SK-N-SH treated with all-trans-retinoic acid at 6 μM for 48 hours (cell line): ENCODE data around the gene CCN5.

Experiments
- ATAC-seq: fragments of 200-7000 bp; cut with Tn5 transposase; 3 replicates; pipeline ENCODE4 v1.9.1; 2020; ENCODE audit warnings: mild to moderate bottlenecking, moderate library complexity
- ARNTL ChIP-seq: fragments of 450-650 bp; formaldehyde crosslinking; IDR thresholded peaks from 2 replicates; pipeline ENCODE4 v1.5.0; 2020; ENCODE audit warnings: low read depth, mild to moderate bottlenecking, moderate library complexity, borderline replicate concordance
- CREB5 ChIP-seq: fragments of 250-450 bp; sonication (Bioruptor Pico); IDR thresholded peaks from 2 replicates; pipeline ENCODE4 v1.5.1; 2020; ENCODE audit warnings: low read depth, mild to moderate bottlenecking, moderate library complexity
- CSDC2 ChIP-seq: fragments of 250-450 bp; sonication (Bioruptor Pico); IDR thresholded peaks from 2 replicates; pipeline ENCODE4 v1.5.0; 2020; ENCODE audit warnings: mild to moderate bottlenecking, moderate library complexity
- CSRNP3 ChIP-seq: fragments of 250-450 bp; sonication (Bioruptor Pico); IDR thresholded peaks from 2 replicates; pipeline ENCODE4 v1.5.1; 2021; ENCODE audit warnings: mild to moderate bottlenecking, moderate library complexity
- GLIS3 ChIP-seq: fragments of 250-450 bp; sonication (Bioruptor Pico); IDR thresholded peaks from 2 replicates; pipeline ENCODE4 v1.5.0; 2020; ENCODE audit warnings: mild to moderate bottlenecking, moderate library complexity
- PATZ1 ChIP-seq: fragments of 250-450 bp; sonication (Bioruptor Pico); IDR thresholded peaks from 2 replicates; pipeline ENCODE4 v1.8.0; 2020; ENCODE audit warnings: mild to moderate bottlenecking, moderate library complexity, borderline replicate concordance
- POU6F1 ChIP-seq: fragments of 250-450 bp; sonication (Bioruptor Pico); IDR thresholded peaks from 2 replicates; pipeline ENCODE4 v1.8.0; 2021; ENCODE audit warnings: low read depth, mild to moderate bottlenecking, moderate library complexity, borderline replicate concordance
- PPARA ChIP-seq: fragments of 250-450 bp; sonication (Bioruptor Pico); IDR thresholded peaks from 2 replicates; pipeline ENCODE4 v1.5.0; 2020; ENCODE audit warnings: mild to moderate bottlenecking, borderline replicate concordance
- RARB ChIP-seq: fragments of 250-450 bp; sonication (Bioruptor Pico); IDR thresholded peaks from 2 replicates; pipeline ENCODE4 v1.8.0; 2021; ENCODE audit warnings: mild to moderate bottlenecking, moderate library complexity
- SNAI2 ChIP-seq: fragments of 250-450 bp; sonication (Bioruptor Pico); IDR thresholded peaks from 2 replicates; pipeline ENCODE4 v1.5.0; 2020; ENCODE audit warnings: mild to moderate bottlenecking, moderate library complexity
- TCF4 ChIP-seq: fragments of 250-450 bp; sonication (Bioruptor Pico); IDR thresholded peaks from 2 replicates; pipeline ENCODE4 v1.8.0; 2021; ENCODE audit warnings: mild to moderate bottlenecking, moderate library complexity, borderline replicate concordance
- TOX ChIP-seq: fragments of 250-450 bp; sonication (Bioruptor Pico); IDR thresholded peaks from 2 replicates; pipeline ENCODE4 v1.8.0; 2021; ENCODE audit warnings: mild to moderate bottlenecking, moderate library complexity, borderline replicate concordance
- TSHZ2 ChIP-seq: fragments of 250-450 bp; sonication (Bioruptor Pico); IDR thresholded peaks from 2 replicates; pipeline ENCODE4 v1.5.0; 2020; ENCODE audit warnings: mild to moderate bottlenecking, moderate library complexity
- ZC3H10 ChIP-seq: fragments of 250-450 bp; sonication (Bioruptor Pico); IDR thresholded peaks from 2 replicates; pipeline ENCODE4 v1.5.1; 2021; ENCODE audit warnings: mild to moderate bottlenecking, moderate library complexity
- ZFP3 ChIP-seq: fragments of 250-450 bp; sonication (Bioruptor Pico); IDR thresholded peaks from 2 replicates; pipeline ENCODE4 v1.5.0; 2020; ENCODE audit warnings: mild to moderate bottlenecking, moderate library complexity
- ZFP30 ChIP-seq: fragments of 450-650 bp; formaldehyde crosslinking; IDR thresholded peaks from 2 replicates; pipeline ENCODE4 v1.5.0; 2022; ENCODE audit warnings: mild to moderate bottlenecking, moderate library complexity
- ZNF70 ChIP-seq: fragments of 450-650 bp; formaldehyde crosslinking; IDR thresholded peaks from 2 replicates; pipeline ENCODE4 v1.5.0; 2020; ENCODE audit warnings: mild to moderate bottlenecking, moderate library complexity

Gene CCN5

GRCh38 chr20:44724423-44725091 is 9.4 kb downstream of the CCN5 start:
- no peak for ATAC-seq
- TF ChIP-seq CREB5 (CRISPR knock-in tag) (no peak), POU6F1 (CRISPR knock-in tag) (no peak), SNAI2 (CRISPR knock-in tag) (no peak), ZNF70 (no peak), GLIS3 (CRISPR knock-in tag) (no peak), PATZ1 (CRISPR knock-in tag) (no peak), CSDC2 (no peak)
- TF ChIP-seq, all 23 proteins: peak for 0

- no peak for ATAC-seq
- TF ChIP-seq TOX (CRISPR knock-in tag) (no peak), ZNF70 (no peak), PPARA (CRISPR knock-in tag) (no peak), ZFP3 (CRISPR knock-in tag) (no peak), ARNTL (CRISPR knock-in tag) (no peak), SNAI2 (CRISPR knock-in tag) (no peak), GLIS3 (CRISPR knock-in tag) (no peak), TSHZ2 (CRISPR knock-in tag) (no peak), ZC3H10 (CRISPR knock-in tag) (no peak), ZFP30 (CRISPR knock-in tag) (no peak), RARB (no peak), CSRNP3 (CRISPR knock-in tag) (no peak), POU6F1 (CRISPR knock-in tag) (no peak), CREB5 (CRISPR knock-in tag) (no peak), TCF4 (no peak), PATZ1 (CRISPR knock-in tag) (no peak), CSDC2 (no peak)
These were observed 10.7 kb downstream of the CCN5 start for GRCh38 chr20:44725837-44726236.
